GM18511 (cell line): ENCODE measurements around the gene JMY.

Source experiments
- ATAC-seq: cut with Tn5 transposase; IDR thresholded peaks from one replicate; pipeline ENCODE4 v1.9.1; 2021; ENCODE audit warnings: mild to moderate bottlenecking, moderate library complexity; ENCODE audit not compliant: unreplicated experiment

Gene JMY

DNA sequence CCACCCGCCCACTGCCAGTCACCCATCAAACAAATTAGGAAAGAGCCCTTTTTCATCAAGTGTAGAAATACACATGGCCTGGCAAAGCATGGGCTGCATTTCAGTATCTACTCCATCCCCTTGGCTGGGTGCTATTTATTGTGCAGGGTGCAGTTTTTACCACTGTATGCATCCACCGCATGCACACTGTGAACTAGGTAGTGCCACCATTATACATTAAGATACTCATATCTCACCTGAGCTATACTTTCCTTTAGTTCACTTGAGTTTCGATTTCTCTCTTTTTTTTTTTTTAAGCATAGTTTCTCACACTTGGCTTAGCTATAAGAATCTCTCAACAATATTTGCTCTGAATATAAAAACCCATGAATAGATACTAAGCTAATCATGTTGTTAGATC, 49.4 kb downstream of the JMY start:
- ATAC-seq = no peak

DNA sequence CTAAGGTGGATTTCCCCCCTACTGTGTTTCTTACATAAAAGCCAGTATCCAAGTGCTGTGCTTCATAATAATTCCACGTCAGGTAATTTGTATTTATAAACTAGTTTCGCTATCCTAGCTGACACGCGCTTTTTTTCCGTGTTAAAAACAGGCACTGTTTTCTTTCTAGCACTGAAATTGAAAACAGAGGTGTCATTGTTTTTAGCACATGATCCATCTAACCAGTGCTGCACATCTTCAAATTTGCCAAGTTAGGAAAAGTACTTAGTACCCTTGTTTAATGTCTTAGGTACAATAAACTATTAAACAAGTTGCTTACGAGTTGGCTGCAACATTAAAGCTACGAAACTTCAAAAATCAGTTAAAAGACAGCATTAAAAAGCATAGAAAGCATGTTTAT, 49.9 kb downstream of the JMY start:
- no peak for ATAC-seq

DNA sequence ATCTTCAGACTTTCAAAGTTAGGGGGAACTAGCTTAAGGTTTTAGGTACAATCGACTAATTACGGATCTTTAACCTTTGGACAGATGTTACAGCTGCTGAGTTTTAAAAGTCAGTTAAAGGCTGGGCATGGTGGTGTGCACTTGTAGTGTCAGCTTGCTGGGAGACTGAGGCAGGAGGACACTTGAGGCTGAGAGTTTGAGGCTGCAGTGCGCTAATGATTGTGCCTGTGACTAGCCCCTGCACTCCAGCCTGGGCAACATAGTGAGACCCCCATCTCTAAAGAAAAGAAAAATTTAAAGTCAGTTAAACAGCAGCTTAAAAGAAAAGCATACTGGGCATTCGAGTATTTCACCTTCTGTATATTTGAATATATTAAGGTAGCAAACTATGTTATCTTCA, 51.4 kb downstream of the JMY start:
- ATAC-seq = no peak

DNA sequence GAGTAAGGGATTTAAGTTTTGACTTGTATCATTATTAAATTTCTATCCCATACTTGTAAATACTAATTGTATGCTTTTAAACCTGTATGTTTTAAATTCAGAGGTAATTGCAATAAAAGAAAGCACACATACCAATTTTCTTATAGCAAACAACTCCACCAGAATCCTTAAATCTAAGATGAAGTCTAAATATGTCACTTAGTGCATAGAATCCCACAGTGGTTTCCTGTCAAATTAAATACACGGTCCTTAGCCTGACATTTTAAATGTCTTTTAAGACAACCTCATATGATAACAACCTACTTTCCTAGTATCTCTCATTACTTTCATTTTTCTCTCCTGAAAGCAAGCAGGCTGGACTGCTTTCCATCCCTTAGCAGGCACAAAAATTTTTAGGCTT, 52.0 kb downstream of the JMY start:
- ATAC-seq = no peak

DNA sequence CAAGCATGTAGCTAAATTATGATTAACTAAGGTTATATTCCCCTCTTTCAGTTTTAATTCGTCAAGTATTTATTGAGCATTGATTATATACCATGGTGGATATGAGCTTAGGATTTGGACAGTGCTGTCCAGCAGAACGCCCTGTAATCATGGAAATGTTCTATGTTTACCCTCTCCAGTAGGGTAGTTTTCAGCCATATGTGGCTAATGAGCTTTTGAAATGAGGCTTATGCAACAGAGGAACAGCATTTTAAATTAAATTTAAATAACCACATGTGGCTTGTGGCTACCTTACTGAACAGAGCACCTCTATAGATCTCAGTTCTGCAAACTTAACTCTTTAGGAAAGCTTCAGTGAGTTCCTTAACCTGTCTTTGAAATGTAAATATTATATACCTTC, 59.1 kb downstream of the JMY start:
- ATAC-seq = no peak

DNA sequence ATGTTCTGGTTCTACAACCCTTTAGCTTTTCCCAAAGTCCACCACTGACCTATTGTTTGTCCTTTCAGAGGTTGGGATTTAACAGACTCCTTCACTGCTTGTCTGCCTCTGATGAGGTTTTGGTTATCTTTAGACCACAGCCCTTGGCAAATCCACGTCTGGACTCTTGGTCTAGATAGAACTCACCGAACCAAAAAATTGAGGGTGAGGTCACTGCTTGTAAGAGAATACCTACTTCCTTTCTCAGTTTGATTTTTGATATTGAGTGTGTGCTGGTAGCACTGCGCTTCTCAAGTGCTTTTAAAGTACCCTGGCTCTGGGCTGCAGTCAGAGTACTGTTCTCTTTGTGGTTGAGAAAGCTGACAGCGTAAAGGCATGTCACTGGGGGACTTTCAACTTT, 61.7 kb downstream of the JMY start:
- no peak for ATAC-seq

DNA sequence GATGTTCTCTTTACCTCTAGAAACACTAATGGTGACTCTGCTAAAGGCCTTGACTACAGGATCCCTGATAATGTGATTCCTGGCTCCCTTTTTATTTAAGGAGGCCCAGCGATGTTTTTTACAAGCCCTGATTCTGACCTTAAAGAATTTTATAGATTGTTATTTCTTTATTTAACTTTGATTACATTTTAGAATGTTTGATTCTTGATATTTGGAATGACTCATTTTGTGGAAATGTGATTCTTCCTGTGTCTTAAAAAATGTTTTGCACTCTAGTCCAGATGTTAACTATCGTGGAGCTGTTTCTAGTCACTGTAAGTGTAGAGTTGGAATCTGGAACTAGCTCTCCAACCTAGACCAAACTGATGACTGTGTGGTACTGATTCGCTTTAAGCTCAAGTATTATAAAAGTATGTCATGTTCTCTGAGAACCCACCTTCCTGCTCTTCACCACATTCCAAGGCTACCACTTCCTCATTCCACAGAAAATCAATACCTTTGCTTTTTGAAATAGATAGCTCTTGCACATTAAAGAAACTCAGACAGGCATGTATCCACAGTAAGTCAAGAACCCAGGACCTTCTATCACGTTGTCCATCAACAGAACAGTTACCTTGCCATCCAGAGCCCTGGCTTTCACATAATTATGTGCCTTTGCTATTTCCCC, 65.2 kb downstream of the JMY start:
- ATAC-seq = no peak

DNA sequence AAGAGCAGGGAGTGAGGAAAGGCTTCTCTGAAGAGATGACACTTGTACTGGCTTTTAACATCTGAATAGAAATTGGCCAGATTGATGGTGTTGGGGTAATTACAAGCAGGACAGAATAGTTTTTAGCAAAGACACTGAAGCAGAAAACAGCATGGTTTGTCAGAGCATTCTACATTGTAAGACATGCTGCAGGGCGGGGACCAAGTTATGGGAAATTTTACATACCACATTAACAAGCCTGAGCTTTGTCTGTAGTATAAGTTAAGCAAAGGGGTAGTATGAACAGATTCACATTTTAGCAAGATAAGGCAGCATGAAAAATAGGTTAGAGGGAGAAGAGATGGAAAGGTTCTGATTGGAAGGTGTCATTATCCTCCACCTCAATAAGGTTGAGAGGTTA, 66.5 kb downstream of the JMY start:
- no peak for ATAC-seq

DNA sequence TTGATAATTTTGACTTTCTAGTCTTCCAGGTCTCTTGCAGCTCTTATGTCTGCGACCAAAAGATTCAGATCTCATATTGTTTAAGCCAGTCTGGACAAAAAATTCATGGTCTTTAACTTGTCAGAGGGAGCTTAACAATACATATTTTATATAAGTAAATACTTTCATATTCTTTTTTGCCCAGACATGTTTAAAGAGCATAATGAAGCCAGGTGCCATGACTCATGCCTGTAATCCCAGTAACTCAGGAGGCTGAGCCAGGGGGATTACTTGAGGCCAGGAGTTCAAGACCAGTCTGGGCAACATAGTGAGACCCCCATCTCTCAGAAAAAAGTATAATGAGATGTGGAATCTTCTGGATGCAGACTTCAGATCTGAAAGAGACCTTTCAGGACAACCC, 69.8 kb downstream of the JMY start:
- no peak for ATAC-seq

DNA sequence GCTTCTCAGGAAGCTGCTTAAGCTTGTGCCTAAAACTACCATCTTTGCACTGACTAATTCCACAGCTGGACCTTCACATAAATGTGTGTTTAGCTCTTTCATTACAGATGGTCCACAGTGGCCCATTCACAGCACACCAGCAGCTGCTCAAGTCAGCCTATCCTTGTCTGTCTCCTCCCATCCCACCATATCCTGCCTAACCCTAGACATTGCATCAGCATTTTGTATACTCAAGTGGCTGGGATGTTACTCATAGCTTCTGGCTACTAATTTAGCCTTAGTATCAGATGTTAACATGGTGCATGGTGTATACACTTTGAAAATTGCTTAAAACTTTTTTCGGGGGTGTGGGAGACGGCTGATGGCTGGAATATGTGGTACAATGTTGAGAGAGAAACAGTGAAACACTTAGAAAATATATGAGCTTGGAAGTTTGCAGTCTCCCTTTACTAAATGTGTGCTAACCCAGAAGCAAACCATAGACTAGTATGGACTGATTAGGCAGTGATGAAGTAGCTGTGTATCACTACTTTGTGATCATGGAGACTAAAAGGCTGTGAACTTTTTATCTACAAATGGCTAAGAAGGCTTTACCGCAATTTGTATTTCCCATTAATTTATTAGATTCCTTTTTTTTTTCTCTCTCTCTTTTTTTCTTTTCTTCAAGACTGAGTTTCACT, 83.1 kb downstream of the JMY start:
- ATAC-seq = no peak

DNA sequence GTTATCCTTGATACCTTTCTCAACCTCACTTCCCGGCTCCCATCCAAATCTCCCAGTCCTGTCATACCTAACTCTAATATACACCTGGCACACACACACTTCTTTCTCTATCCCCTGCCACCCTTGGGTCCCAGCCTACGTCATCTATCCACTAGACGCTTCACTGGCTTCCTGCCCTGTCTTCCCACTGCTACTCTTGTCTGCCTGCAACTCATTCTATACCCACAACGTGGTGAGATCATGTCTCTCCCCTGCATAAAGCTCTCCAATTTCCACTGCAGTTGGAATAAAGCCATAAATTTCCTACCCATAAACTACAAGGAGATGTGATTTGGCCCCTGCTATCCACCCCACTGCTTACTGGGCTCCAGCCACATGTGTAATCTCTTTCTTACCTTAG, 93.5 kb downstream of the JMY start:
- no peak for ATAC-seq

DNA sequence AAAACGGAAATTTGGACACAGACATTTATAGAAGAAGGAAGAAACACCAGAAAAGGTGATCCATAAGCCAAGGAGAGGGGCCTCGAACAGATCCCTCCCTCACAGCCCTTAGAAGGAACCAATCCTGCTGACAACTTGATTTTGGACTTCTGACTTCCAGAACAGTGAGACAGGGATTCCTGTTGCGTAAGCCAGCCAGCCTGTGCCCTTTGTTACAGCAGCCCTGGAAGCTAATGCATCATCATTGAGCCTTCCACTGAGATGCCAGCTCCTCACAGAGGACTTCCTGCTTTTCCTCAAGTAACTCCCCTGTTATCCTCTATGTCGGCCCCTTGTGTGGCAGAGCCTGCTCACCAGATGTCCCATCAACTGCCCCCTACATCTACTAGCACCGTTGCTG, 94.1 kb downstream of the JMY start:
- no peak for ATAC-seq

DNA sequence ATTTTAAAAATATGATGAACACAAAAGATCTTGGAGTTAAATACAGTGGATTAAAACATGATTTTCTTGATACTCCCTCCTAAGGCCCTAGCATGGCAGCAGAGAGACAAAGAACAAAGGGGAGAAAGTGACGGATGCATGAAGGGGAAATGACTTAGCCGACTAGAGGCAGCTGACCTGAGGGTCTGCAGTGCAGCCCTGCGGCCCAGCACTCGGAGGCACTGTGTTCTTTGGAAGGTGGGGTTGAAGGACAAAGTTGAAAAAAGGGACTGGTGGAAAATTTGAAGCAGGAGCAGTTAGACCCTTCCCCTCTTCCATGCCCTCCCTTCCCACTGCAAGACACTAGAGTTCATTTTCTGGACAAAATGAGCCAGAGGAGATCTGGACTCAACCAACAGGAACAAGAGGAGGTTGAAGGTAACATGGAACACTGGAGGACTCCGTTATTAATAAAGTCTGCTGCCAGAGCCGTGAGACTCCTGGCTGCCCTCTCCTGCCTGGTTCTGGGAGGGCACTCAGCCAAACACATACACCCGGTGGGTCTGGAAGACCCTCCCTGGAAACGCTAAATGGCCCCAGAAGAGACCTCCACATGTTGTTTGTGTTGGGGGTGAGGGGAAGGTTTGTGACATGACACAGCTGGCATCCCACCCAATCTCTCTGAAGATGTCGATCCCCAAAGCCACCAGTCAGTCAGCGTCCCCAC, 98.1 kb downstream of the JMY start:
- no peak for ATAC-seq

DNA sequence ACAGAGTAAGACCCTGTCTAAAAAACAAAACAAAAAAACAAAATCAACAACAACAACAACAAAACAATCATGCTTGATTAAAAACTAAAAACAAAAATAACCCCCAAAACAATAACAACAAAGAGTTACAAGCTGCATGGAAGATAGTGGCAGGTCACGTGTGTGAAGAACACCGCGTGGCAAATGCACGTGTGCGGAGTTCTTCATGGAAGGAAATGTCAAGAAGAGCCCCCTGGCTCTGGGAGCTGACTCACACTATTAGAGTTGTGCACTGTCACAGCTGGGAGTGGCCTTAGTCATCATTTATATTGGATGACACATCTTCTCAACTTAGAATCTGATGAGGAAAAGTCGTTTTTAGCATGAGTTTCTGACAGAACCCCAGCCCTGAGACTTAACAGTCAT, 110.5 kb downstream of the JMY start:
- ATAC-seq = no peak

DNA sequence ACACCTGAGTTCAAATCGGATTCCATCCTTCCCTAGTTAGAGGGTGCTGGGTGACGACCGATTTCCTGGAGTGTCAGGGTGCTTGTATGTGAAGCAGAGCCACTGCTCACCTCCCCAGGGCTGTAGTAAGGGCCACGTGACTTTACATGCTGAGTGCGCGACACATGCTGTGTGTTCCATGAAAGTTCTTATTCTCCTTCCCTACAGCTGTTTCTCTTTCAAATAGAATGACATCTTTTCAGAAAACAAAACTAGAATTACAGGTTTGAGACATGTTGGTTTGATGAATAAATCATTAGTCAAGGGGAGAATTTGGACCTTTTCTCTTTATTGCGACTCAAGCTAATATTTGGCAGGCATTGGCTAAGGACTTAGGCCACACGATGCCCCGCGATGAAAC, 113.1 kb downstream of the JMY start:
- ATAC-seq = no peak

DNA sequence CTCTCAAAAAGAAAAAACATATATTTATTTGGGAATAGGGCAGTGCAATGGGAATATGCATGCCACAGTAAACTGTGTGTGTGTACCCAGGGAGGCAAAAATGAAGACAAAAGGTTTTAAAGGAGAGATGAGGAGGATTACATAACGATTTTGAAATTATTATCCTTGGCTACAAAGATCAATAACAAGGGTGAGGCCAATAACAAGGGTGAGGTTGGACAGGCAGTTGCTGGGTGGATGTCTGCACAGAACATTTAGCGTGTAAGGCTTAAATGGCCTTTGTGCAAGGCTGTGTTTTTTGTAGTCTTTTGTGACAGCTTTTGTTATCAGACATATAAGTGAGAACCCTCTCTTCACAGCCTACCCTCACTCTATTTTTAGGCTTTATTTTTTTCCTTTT, 114.0 kb downstream of the JMY start:
- ATAC-seq = no peak

DNA sequence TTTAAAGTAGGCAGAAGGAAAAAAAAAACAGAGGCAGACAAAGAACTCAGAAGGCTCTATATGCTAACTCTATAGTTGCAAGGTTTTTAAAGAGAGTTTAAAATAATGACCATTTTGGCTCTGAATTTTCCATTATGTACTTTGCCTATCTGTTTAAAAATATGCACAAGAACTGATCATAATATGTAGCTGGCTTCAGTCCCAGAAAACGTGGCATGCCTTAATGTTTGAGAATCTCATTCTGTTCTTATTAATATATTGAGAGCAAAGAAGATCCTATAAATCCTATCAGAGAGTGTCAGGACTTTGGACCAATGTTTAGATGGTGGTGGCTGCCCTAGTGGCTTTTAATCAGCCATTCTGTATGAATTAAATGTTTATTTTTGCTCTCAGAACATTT, 121.5 kb downstream of the JMY start:
- no peak for ATAC-seq
